RWPE1 (cell line): ENCODE measurements around the gene ZMYND10.

Experiments
- CTCF ChIA-PET: fragments of 350-600 bp; sonication (Branson Sonifier 250); formaldehyde crosslinking; extraction: SDS; loops from one replicate; lab custom pipeline; 2021; lab: Yijun Ruan, JAX
- POLR2A ChIA-PET: fragments of 400-600 bp; formaldehyde crosslinking; extraction: SDS; loops from one replicate; lab custom pipeline; 2020; ENCODE audit warnings: antibody characterized with exemption; ENCODE audit not compliant: low non-redundant PET; lab: Yijun Ruan, JAX
- DNase-seq: peaks from one replicate; pipeline ENCODE4 v3.0.0; 2012; ENCODE audit warnings: low spot score
- H3K27ac ChIP-seq: fragments of 450-650 bp; 2 replicates; pipeline ENCODE4 v1.5.1; 2017
- CTCF ChIP-seq: fragments of 450-650 bp; conservative IDR thresholded peaks from 2 replicates; pipeline ENCODE4 v1.5.1; 2017; ENCODE audit warnings: low read depth, mild to moderate bottlenecking

The ZMYND10 gene

GRCh38 chr3:50337175-50337861 lies 8.2 kb downstream of the ZMYND10 start:
- ChIA-PET POLR2A (no interaction called here), CTCF (no interaction called here)
- peak; percentile 98 for DNase-seq
- TF ChIP-seq CTCF, result no peak
- peak overlapping the region; percentile 98 for H3K27ac ChIP-seq

GRCh38 chr3:50336452-50337174 lies 8.9 kb downstream of the ZMYND10 start:
- no peak for DNase-seq
- peak overlapping the region; percentile 98 for H3K27ac ChIP-seq
- TF ChIP-seq CTCF, result no peak
- CTCF ChIA-PET, result interaction anchor here (0.6 to 0.7 kb wide), 2 partner anchors 81 to 1291 kb away, joined by 4 read pairs; no protein-coding TSS in a partner anchor
- POLR2A ChIA-PET, result no interaction called here

- H3K27ac ChIP-seq, result peak overlapping the region; percentile 98
- DNase-seq, result no peak
- ChIA-PET CTCF (no interaction called here), POLR2A (no interaction called here)
- no peak for TF ChIP-seq CTCF
Measured at GRCh38 chr3:50334339-50335075, 11.0 kb downstream of the ZMYND10 start.

- no peak for DNase-seq
- ChIA-PET POLR2A (no interaction called here), CTCF (no interaction called here)
- peak overlapping the region; percentile 98 for H3K27ac ChIP-seq
- TF ChIP-seq CTCF, result no peak
Measured at GRCh38 chr3:50333744-50334328, 11.7 kb downstream of the ZMYND10 start.

- TF ChIP-seq CTCF, result no peak
- no peak for DNase-seq
- POLR2A ChIA-PET, result interaction anchor here (0.6 kb wide), 1 partner anchor 52 kb away, joined by 6 read pairs; no protein-coding TSS in a partner anchor
- peak overlapping the region; percentile 98 for H3K27ac ChIP-seq
- CTCF ChIA-PET, result no interaction called here
Measured at GRCh38 chr3:50331364-50331907, 14.1 kb downstream of the ZMYND10 start.

GRCh38 chr3:50330330-50330729 lies 15.2 kb downstream of the ZMYND10 start:
- no peak for TF ChIP-seq CTCF
- CTCF ChIA-PET, result no interaction called here
- DNase-seq, result no peak
- POLR2A ChIA-PET, result no interaction called here
- peak overlapping the region; percentile 88 for H3K27ac ChIP-seq
